GM06990 (cell line): ENCODE results near the gene TMEM11.

ENCODE experiments used
- DNase-seq: peaks from one replicate; pipeline ENCODE4 v3.0.0-alpha.2; 2011; ENCODE audit not compliant: insufficient read length; ENCODE audit errors: extremely low read depth
- H3K27me3 ChIP-seq: replicated peaks from 2 replicates; pipeline ENCODE4 v1.6.0; 2011; ENCODE audit warnings: low read length; ENCODE audit not compliant: control insufficient read depth, insufficient read depth
- H3K36me3 ChIP-seq: 2 replicates; pipeline ENCODE4 v1.5.1; 2011; ENCODE audit warnings: low read length; ENCODE audit not compliant: control insufficient read depth, insufficient read depth
- H3K4me3 ChIP-seq: replicated peaks from 2 replicates; pipeline ENCODE4 v1.5.1; 2011; ENCODE audit warnings: low read depth, mild to moderate bottlenecking, control low read depth, low read length
- TF ChIP-seq, protein P1 (sequence below): IDR thresholded peaks from 2 replicates; pipeline ENCODE4 v1.5.1; 2011; ENCODE audit warnings: low read length, control low read depth, mild to moderate bottlenecking, inconsistent platforms; ENCODE audit not compliant: insufficient read depth, poor library complexity, severe bottlenecking

TMEM11 gene

DNA sequence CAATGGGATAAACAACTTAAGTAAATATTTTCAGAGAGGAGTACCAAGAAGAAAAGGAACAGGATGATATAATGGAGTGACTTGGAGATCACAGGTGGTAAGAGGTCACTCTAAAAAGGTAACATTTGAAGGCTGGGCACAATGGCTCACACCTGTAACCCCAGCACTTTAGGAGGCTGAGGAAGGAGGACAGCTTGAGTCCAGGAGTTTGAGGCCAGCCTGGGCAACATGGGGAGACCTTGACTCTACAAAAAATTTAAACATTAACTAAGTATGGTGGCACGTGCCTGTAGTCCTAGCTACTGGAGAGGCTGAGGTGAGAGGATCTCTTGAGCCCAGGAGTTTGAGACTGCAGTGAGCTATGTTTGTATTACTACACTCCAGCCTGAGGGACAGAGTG lies 3.4 kb upstream of the TMEM11 start:
- TF ChIP-seq, protein P1, sequence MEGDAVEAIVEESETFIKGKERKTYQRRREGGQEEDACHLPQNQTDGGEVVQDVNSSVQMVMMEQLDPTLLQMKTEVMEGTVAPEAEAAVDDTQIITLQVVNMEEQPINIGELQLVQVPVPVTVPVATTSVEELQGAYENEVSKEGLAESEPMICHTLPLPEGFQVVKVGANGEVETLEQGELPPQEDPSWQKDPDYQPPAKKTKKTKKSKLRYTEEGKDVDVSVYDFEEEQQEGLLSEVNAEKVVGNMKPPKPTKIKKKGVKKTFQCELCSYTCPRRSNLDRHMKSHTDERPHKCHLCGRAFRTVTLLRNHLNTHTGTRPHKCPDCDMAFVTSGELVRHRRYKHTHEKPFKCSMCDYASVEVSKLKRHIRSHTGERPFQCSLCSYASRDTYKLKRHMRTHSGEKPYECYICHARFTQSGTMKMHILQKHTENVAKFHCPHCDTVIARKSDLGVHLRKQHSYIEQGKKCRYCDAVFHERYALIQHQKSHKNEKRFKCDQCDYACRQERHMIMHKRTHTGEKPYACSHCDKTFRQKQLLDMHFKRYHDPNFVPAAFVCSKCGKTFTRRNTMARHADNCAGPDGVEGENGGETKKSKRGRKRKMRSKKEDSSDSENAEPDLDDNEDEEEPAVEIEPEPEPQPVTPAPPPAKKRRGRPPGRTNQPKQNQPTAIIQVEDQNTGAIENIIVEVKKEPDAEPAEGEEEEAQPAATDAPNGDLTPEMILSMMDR, result no peak
- no peaks in the 10 kb centered on the region; the same call in 1 of the 2 replicates for H3K36me3 ChIP-seq
- no peaks in the 10 kb centered on the region for H3K27me3 ChIP-seq
- H3K4me3 ChIP-seq, result no peak overlapping the region
- DNase-seq, result no peak

DNA sequence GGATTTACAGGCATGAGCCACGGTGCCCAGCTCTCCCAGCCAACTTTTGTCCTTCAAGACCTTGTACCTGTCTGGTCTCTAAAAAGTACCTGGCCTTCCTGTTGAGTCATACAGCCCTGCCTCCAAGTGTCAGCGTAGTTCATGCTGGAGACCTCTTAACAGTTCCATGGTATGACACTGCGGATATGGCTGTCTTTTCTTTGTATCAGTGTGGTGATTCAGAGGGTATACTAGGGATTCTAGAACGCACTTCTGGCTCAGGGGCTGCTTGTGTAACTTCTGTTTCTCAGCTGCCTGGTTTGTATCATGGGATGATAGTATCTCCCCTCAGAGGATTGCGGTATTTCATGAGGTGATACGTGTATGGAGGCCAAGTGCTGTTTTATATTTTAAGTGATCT lies 2.0 kb upstream of the TMEM11 start:
- no peaks in the 10 kb centered on the region for H3K27me3 ChIP-seq
- H3K4me3 ChIP-seq, result no peak overlapping the region
- DNase-seq, result no peak
- H3K36me3 ChIP-seq, result peaks cover 5% of the 10 kb centered on the region
- TF ChIP-seq, protein P1, result no peak

DNA sequence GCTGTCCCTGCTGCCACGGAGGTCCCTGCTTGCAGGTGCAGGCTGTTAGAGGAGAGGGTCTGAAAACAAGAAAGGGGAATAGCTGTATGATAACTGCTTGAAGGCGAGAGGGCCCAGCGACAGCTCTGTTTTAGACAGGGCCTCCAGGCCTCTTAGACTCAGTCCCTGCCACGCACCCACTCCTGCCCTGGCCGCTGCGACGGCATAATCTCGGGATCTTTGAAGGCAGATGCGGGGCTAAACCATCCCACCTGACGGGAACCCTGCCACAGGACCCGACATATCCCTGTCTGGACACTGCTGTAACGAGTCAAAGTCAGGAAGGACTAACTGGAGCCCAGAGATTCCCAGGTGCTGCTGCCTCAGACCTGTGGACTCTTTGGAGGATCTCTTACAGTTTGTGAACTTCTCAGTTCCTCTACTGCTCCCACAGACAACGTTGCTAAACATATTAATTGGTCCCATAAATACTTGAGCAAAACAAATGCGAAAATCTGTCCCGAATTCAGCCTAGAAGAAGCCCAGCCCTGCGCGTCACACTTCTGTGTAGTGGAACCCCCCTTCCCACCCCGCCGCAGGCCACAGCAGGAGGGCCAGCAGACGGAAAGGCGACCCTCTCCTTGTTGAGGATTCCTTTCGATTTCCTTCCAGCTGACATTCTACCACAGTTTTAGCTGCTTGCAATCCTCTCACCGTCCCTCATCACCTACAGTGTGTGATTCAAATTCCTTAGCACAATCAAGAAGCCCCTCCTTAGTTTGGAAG lies 998 bp upstream of the TMEM11 start:
- DNase-seq, result no peak
- TF ChIP-seq, protein P1, result no peak
- Histone ChIP-seq H3K36me3 (peaks cover 13% of the 10 kb centered on the region), H3K27me3 (no peaks in the 10 kb centered on the region), H3K4me3 (peak overlapping the region; percentile 93)

DNA sequence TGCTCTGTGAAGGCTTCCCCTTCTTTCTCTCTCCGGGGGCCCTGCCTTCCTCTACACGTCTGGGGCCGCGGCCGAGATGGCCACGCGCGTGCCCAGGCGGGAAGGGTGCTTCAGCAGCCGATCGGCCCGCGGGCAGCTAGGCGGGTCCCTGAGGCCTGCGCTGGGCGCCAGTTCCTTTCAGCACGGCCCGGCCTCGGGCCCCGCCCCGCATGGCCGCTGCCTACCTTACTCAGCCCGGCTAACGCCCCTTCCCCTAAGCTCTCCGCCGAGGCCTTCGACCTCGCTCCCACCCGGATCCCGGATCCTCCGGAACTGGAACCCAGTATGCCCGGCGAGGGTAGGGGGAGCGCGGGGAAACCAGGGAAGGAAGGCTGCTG lies 335 bp downstream of the TMEM11 start:
- DNase-seq, result no peak
- Histone ChIP-seq H3K4me3 (peak overlapping the region; percentile 93), H3K27me3 (no peaks in the 10 kb centered on the region), H3K36me3 (peaks cover 18% of the 10 kb centered on the region)
- TF ChIP-seq, protein P1, result no peak

DNA sequence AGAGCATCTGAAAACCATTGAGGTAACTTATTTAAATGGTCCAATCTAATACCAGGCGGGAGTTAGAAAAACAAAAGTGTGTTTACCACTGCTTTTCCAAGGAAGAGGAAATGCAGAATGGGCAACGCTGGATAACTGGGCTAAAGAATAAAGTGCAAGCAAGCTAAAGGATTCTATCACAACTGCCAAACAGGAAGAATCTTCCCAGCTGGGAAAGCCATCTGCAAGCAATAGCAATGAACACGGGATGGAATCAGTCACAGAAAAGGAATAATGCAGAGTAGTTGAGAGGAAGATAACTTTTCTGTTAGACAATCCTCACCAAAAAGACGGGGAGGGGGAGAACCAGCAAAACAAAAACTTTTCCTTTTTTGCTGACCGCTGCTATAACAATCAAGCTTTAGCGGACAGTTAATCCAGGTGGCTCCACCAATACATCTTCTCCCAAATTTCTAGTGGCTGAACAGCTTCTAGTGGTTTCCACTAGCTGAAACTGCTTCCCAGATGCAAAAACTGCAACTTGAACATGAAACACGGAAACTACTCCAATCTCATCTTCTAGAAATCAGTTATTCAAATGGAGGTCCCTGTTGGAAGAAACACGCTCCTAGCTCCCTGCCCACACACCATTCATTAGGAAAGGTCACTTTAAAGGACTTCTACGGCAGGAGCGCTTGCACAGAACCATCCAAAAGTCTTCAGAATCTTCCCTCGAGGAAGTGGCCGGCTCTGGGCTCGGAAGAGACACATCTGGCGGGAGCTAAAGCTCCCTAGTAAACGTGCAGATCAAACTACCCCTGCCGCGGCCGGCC lies 929 bp downstream of the TMEM11 start:
- Histone ChIP-seq H3K4me3 (peak overlapping the region; percentile 93), H3K27me3 (no peaks in the 10 kb centered on the region), H3K36me3 (peaks cover 20% of the 10 kb centered on the region)
- no peak for DNase-seq
- TF ChIP-seq, protein P1, result no peak
